ENCODE results near the gene ORMDL3.
A peak's percentile ranks its signal among the peaks of the same experiment; 100 is the strongest.

Gene ORMDL3

GRCh38 chr17:39962642-39963220, 35.3 kb upstream of the ORMDL3 start, which contains the start of gene GSDMA:
TSS of gene GSDMA (plus strand) at chr17:39963004. CDS start at chr17:39965688, 2,684 bp downstream.
- no peak within 1 kb of the TSS for H3K4me3 ChIP-seq (replicated peaks; ENCODE audit: low read depth, low read length)
- TF ChIP-seq CTCF (IDR thresholded peaks at IDR 0.05; ENCODE audit: low read length, missing control alignments), result no peak
- DNase-seq (ENCODE audit: low read depth), result no peak

DNA sequence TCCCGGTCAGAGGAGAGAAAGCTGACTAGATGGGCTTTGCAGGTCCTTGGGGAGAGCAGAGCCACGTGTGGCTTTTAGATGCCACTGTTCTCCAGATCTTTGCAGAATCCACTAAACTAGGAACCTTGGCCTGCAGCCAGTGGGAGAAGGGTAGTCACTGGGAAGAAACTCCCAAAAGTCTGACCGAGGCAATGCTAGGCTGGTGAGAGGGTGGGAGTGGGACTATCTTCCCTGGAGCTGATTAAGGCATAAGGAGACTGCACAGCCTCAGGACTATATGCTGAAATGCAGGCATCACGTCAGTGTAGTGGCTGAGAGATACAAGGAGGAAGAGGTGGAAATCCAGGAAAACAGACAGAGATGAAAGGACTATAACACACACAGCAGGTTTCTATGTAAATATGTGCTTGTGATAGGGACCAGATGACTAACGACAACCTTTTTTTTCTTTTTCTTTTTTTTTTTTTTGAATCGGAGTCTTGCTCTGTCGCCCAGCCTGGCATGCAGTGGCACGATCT, 33.2 kb upstream of the ORMDL3 start:
- H3K4me3 ChIP-seq (replicated peaks; ENCODE audit: low read depth, low read length), result no peak overlapping the region
- no peak for DNase-seq (ENCODE audit: low read depth)
- TF ChIP-seq CTCF (IDR thresholded peaks at IDR 0.05; ENCODE audit: low read length, missing control alignments), result no peak

- TF ChIP-seq CTCF (IDR thresholded peaks at IDR 0.05; ENCODE audit: low read length, missing control alignments), result no peak
- H3K4me3 ChIP-seq (replicated peaks; ENCODE audit: low read depth, low read length), result no peak overlapping the region
- DNase-seq (ENCODE audit: low read depth), result no peak
Observed at GRCh38 chr17:39955726-39956225, 28.4 kb upstream of the ORMDL3 start.

GRCh38 chr17:39954876-39955275, 27.5 kb upstream of the ORMDL3 start:
- TF ChIP-seq CTCF (IDR thresholded peaks at IDR 0.05; ENCODE audit: low read length, missing control alignments), result no peak
- H3K4me3 ChIP-seq (replicated peaks; ENCODE audit: low read depth, low read length), result no peak overlapping the region
- no peak for DNase-seq (ENCODE audit: low read depth)

DNA sequence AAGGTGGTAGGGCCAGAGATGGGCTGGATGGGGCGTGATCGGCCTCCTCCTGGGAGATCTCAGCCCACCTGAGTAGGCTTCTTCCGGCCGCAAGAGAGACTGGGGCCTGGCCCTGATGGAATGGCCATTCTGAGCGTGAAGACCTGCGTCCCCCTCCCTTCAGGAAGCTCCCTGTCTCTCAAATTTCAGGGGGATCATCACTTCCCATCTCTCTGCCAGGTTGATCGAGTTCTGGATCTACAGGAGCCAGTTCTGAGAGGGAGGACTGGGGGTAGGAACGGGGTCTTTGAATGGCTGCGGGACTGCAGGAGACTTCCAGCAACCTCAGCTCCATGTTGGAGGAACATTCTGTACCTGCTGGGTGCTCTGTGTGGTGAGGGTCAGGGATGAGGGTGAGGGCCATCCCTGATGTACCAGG, 26.1 kb upstream of the ORMDL3 start:
- peak overlapping the region; percentile 47 for H3K4me3 ChIP-seq (replicated peaks; ENCODE audit: low read depth, low read length)
- no peak for TF ChIP-seq CTCF (IDR thresholded peaks at IDR 0.05; ENCODE audit: low read length, missing control alignments)
- DNase-seq (ENCODE audit: low read depth), result no peak

- no peak for TF ChIP-seq CTCF (IDR thresholded peaks at IDR 0.05; ENCODE audit: low read length, missing control alignments)
- DNase-seq (ENCODE audit: low read depth), result peak; percentile 95
- H3K4me3 ChIP-seq (replicated peaks; ENCODE audit: low read depth, low read length), result peak overlapping the region; percentile 47
Observed at GRCh38 chr17:39952680-39953470, 25.5 kb upstream of the ORMDL3 start.
